K562 (cell line): Measurements from ENCODE around the gene EGR2. TPM values are rescaled to one million over a fixed set of nuclear protein-coding genes. Genes with fewer than 3 reads are reported as not detected.
A peak's percentile ranks its signal among the peaks of the same experiment; 100 is the strongest.

ENCODE experiments used
- ARID3B ChIP-seq: fragments of 250-450 bp; sonication (Bioruptor Pico); IDR thresholded peaks from 2 replicates; pipeline ENCODE4 v1.4.0; 2020; ENCODE audit warnings: borderline replicate concordance
- ASH1L ChIP-seq: fragments of 450-650 bp; IDR thresholded peaks from 2 replicates; pipeline ENCODE4 v1.6.1; 2018; ENCODE audit warnings: borderline replicate concordance, mild to moderate bottlenecking, low read depth; ENCODE audit not compliant: partially characterized antibody
- BDP1 ChIP-seq: IDR thresholded peaks from 3 replicates; pipeline ENCODE4 v1.6.1; 2011; ENCODE audit not compliant: insufficient read length, insufficient read depth
- ETS2 ChIP-seq: IDR thresholded peaks from 2 replicates; pipeline ENCODE4 v1.6.1; 2016; ENCODE audit warnings: borderline replicate concordance, missing genetic modification characterization, mild to moderate bottlenecking, moderate library complexity, missing compliant biosample characterization; ENCODE audit not compliant: poor library complexity, severe bottlenecking
- FOXK1 ChIP-seq: sonication (generic); formaldehyde crosslinking; IDR thresholded peaks from 2 replicates; pipeline ENCODE4 v1.8.0; 2022; ENCODE audit warnings: missing genetic modification reagents, mild to moderate bottlenecking, borderline replicate concordance
- HDGF ChIP-seq: fragments of 450-650 bp; IDR thresholded peaks from 2 replicates; pipeline ENCODE4 v1.6.1; 2016
- LARP7 ChIP-seq: fragments of 450-650 bp; IDR thresholded peaks from 2 replicates; pipeline ENCODE4 v1.6.1; 2016
- MAX ChIP-seq: sonication (generic); formaldehyde crosslinking; IDR thresholded peaks from 2 replicates; pipeline ENCODE4 v1.9.0; 2022; ENCODE audit warnings: mild to moderate bottlenecking, missing genetic modification reagents
- NFE2L1 ChIP-seq: fragments of 450-650 bp; IDR thresholded peaks from 2 replicates; pipeline ENCODE4 v1.6.1; 2016; ENCODE audit warnings: missing genetic modification characterization, low read depth, mild to moderate bottlenecking, missing compliant biosample characterization, moderate library complexity, borderline replicate concordance
- POLR2H ChIP-seq: IDR thresholded peaks from 2 replicates; pipeline ENCODE4 v1.6.1; 2016; ENCODE audit warnings: missing genetic modification characterization, low read depth, mild to moderate bottlenecking, control low read depth, missing compliant biosample characterization, moderate library complexity
- RBM14 ChIP-seq: fragments of 200-400 bp; formaldehyde crosslinking; IDR thresholded peaks from 2 replicates; pipeline ENCODE4 v1.6.1; 2018; ENCODE audit warnings: low read depth, mild to moderate bottlenecking, low read length, moderate library complexity, borderline replicate concordance; ENCODE audit not compliant: insufficient read depth
- RCOR1 ChIP-seq, 2 experiments: IDR thresholded peaks; 2 replicates each; pipeline ENCODE4 v1.6.1; 2012; ENCODE audit warnings: low read depth in 2 of 2, low read length in 2 of 2, borderline replicate concordance in 1 of 2, improper control_type of control experiment in 1 of 2
- SETDB1 ChIP-seq: IDR thresholded peaks from one replicate; pipeline ENCODE4 v1.6.1; 2012; ENCODE audit warnings: low read length, control low read depth, inconsistent platforms
- SMARCE1 ChIP-seq: fragments of 450-650 bp; IDR thresholded peaks from 2 replicates; pipeline ENCODE4 v1.7.1; 2016; ENCODE audit warnings: mild to moderate bottlenecking
- SOX6 ChIP-seq: fragments of 450-650 bp; IDR thresholded peaks from 2 replicates; pipeline ENCODE4 v1.6.1; 2014; ENCODE audit warnings: mild to moderate bottlenecking
- XRCC5 ChIP-seq: fragments of 200-400 bp; formaldehyde crosslinking; IDR thresholded peaks from 2 replicates; pipeline ENCODE4 v1.6.1; 2017; ENCODE audit warnings: low read depth, mild to moderate bottlenecking, low read length
- ZBED1 ChIP-seq: IDR thresholded peaks from 2 replicates; pipeline ENCODE4 v1.6.1; 2014
- ZBTB8A ChIP-seq: fragments of 450-650 bp; IDR thresholded peaks from 2 replicates; pipeline ENCODE4 v1.6.1; 2018; ENCODE audit warnings: mild to moderate bottlenecking, moderate library complexity; ENCODE audit not compliant: partially characterized antibody
- ZNF253 ChIP-seq: fragments of 250-450 bp; sonication (Bioruptor Pico); conservative IDR thresholded peaks from 2 replicates; pipeline ENCODE4 v1.6.1; 2021; ENCODE audit warnings: mild to moderate bottlenecking
- ZNF57 ChIP-seq: fragments of 450-650 bp; formaldehyde crosslinking; IDR thresholded peaks from 2 replicates; pipeline ENCODE4 v1.4.0; 2020; ENCODE audit warnings: mild to moderate bottlenecking, moderate library complexity
- ZNF583 ChIP-seq: fragments of 250-450 bp; sonication (Bioruptor Pico); IDR thresholded peaks from 2 replicates; pipeline ENCODE4 v1.4.0; 2020
- ZNF75A ChIP-seq: fragments of 450-650 bp; formaldehyde crosslinking; IDR thresholded peaks from 2 replicates; pipeline ENCODE4 v1.4.0; 2020; ENCODE audit warnings: mild to moderate bottlenecking
- ZNF780A ChIP-seq: fragments of 250-450 bp; sonication (Bioruptor Pico); IDR thresholded peaks from 2 replicates; pipeline ENCODE4 v1.5.0; 2021; ENCODE audit warnings: mild to moderate bottlenecking
- polyA plus RNA-seq, 8 experiments: library from polyadenylated mRNA; depleted of rRNA in 4 of 8; stranded (reverse) in 5 of 8; unstranded in 3 of 8; fragments of >200 nt; fragmentation: Nextera tagmentation in 2 of 8; fragmentation: Illumina TruSeq in 1 of 8; extraction: Ambion mirVana in 2 of 8; extraction: Trizol in 1 of 8; gene quantifications; 2 replicates each; pipeline versions ENCODE4 v1.2.1 to v1.2.3, GENCODE V29; 2011 to 2014; ENCODE audit warnings: inconsistent platforms in 1 of 8, missing spikeins in 1 of 8
- total RNA-seq, 7 experiments: library from RNA; depleted of rRNA in 6 of 7; stranded (reverse); fragments of >200 nt in 6 of 7; fragmentation: Illumina TruSeq in 2 of 7; extraction: Trizol in 2 of 7; gene quantifications; 2 replicates each; pipeline versions ENCODE4 v1.2.1 to v1.2.3, GENCODE V29; 2011 to 2021; ENCODE audit warnings: low replicate concordance in 1 of 7
- TF ChIP-seq, protein P1 (sequence below): fragments of 250-450 bp; sonication (Bioruptor Pico); IDR thresholded peaks from 2 replicates; pipeline ENCODE4 v1.5.0; 2020; ENCODE audit warnings: mild to moderate bottlenecking, borderline replicate concordance
- TF ChIP-seq, protein P2 (sequence below): sonication (generic); formaldehyde crosslinking; IDR thresholded peaks from 2 replicates; pipeline ENCODE4 v1.9.0; 2022; ENCODE audit warnings: mild to moderate bottlenecking, missing genetic modification reagents
- TF ChIP-seq, protein P3 (sequence below): fragments of 250-450 bp; sonication (Bioruptor Pico); IDR thresholded peaks from 2 replicates; pipeline ENCODE4 v1.8.0; 2022; ENCODE audit warnings: moderate library complexity, mild to moderate bottlenecking, inconsistent platforms

EGR2 gene
- total and polyA plus RNA-seq, 9 of the 15 experiments (the other 6 are each of a cell fraction or from before 2014, with no cell fraction given): 0.08 to 0.18 (median 0.12) TPM; not detected in 4

- no peak for TF ChIP-seq ARID3B
- TF ChIP-seq, protein P1, sequence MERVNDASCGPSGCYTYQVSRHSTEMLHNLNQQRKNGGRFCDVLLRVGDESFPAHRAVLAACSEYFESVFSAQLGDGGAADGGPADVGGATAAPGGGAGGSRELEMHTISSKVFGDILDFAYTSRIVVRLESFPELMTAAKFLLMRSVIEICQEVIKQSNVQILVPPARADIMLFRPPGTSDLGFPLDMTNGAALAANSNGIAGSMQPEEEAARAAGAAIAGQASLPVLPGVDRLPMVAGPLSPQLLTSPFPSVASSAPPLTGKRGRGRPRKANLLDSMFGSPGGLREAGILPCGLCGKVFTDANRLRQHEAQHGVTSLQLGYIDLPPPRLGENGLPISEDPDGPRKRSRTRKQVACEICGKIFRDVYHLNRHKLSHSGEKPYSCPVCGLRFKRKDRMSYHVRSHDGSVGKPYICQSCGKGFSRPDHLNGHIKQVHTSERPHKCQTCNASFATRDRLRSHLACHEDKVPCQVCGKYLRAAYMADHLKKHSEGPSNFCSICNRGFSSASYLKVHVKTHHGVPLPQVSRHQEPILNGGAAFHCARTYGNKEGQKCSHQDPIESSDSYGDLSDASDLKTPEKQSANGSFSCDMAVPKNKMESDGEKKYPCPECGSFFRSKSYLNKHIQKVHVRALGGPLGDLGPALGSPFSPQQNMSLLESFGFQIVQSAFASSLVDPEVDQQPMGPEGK: no peak
- no peak for TF ChIP-seq ZNF780A (CRISPR knock-in tag)
- no peak for TF ChIP-seq BDP1
- TF ChIP-seq SMARCE1: peak; percentile 61
- TF ChIP-seq SOX6: no peak
- TF ChIP-seq ZNF583: no peak
- TF ChIP-seq NFE2L1 (tag): no peak
- TF ChIP-seq ZNF75A (CRISPR knock-in tag): no peak
- no peak for TF ChIP-seq HDGF
- TF ChIP-seq ETS2 (tag): no peak
- no peak for TF ChIP-seq ZBED1
- no peak for TF ChIP-seq ZNF57 (CRISPR knock-in tag)
- TF ChIP-seq ASH1L: no peak
- no peak; the same call in 1 of the 2 replicates for TF ChIP-seq LARP7
- no peak for TF ChIP-seq POLR2H (tag)
- no peak for TF ChIP-seq RBM14
- no peak for TF ChIP-seq ZBTB8A
- TF ChIP-seq SETDB1: no peak
- TF ChIP-seq, protein P2, sequence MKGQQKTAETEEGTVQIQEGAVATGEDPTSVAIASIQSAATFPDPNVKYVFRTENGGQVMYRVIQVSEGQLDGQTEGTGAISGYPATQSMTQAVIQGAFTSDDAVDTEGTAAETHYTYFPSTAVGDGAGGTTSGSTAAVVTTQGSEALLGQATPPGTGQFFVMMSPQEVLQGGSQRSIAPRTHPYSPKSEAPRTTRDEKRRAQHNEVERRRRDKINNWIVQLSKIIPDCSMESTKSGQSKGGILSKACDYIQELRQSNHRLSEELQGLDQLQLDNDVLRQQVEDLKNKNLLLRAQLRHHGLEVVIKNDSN (CRISPR knock-in tag): no peak
- no peak for TF ChIP-seq ZNF253 (CRISPR knock-in tag)
- TF ChIP-seq XRCC5: no peak
- TF ChIP-seq, protein P3, sequence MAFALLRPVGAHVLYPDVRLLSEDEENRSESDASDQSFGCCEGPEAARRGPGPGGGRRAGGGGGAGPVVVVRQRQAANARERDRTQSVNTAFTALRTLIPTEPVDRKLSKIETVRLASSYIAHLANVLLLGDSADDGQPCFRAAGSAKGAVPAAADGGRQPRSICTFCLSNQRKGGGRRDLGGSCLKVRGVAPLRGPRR (CRISPR knock-in tag): no peak
- no peak for TF ChIP-seq MAX (CRISPR knock-in tag)
- TF ChIP-seq FOXK1 (CRISPR knock-in tag): no peak
- no peak for TF ChIP-seq RCOR1 (IDR thresholded peaks at IDR 0.05; ENCODE audit: borderline replicate concordance in 1 of 2, low read depth in 2 of 2, low read length in 2 of 2)
These were observed 1.1 kb upstream of the EGR2 start (continued) for GRCh38 chr10:62817121-62817765.
